HG03432 (cell line): Measurements from ENCODE around the gene DOCK6.

Experiments
- ATAC-seq: cut with Tn5 transposase; IDR thresholded peaks from one replicate; pipeline ENCODE4 v1.9.1; 2021; ENCODE audit warnings: mild to moderate bottlenecking, moderate library complexity; ENCODE audit not compliant: unreplicated experiment

The DOCK6 gene

DNA sequence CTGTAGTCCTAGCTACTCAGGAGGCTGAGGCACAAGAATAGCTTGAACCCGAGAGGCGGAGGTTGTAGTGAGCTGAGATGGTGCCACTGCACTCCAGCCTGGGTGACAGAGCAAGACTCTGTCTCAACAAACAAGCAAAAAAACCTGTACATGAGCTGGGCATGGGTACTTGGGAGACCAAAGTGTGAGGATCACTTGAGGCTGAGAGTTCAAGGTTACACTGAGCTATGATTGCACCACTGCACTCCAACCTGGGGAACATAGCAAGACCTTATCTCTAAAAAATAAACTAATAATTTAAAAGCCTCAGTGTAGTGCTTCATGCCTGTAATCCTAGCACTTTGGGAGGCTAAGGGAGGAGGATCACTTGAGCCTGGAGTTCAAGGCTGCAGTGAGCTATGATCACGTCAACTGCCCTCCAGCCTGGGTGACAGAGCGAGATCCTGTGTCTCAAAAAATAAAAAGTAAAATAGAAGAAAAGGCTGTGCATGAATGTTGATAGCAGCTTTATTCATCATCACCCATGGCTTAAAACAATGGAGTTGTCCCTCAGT is 12.3 kb upstream of the DOCK6 start:
- ATAC-seq, result no peak

DNA sequence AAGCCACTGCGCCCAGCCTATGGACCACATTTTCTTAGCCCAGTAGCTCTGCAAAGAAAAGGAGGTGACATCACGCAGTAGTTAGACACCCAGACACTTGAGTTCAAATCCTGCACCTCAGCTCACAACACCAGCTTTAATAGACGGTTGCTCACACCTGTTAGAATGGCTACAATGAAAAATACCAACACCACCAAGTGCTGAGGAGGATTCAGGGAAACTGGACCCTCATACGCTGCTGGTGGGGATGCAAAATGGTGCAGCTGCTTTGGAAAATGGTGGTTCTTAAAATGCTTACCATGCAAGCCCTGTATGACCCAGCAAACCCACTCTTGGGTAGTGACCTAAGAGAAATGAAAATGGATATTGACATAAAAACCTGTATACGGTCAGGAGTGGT is 11.7 kb upstream of the DOCK6 start:
- ATAC-seq, result no peak

DNA sequence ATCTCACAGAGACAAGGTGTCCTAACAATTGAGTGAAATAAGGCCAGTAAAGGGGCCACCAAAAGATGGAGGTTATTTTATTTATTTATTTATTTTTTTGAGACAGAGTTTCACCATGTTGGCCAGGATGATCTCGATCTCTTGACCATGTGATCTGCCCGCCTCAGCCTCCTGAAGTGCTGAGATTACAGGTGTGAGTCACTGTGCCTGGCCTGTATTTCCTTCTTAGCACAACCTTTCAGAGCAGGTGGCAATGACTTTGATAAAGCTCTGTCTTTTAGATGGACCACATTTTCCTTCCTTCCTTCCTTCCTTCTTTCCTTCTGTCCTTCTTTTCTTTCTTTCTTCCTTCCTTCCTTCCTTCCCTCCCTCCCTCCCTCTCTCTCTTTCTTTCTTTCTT is 11.0 kb upstream of the DOCK6 start:
- no peak for ATAC-seq

DNA sequence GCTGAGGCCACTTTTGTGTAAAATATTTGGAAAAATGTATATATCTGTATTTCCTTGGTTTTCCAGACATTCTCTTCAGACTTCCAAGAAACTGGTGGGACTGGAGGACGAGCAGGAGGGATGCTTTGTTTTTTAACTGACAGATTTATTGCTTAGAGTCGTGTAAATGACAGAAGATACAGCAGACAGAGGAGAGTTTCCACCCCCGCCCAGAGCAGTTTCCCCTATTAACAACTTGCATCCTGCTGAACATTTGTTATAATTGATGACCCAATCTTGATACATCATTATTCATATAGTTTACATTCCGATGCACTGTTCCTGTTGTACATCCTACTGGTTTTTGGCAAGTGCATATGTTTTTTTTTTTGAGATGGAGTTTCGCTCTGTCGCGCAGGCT is 7.1 kb upstream of the DOCK6 start:
- no peak for ATAC-seq

DNA sequence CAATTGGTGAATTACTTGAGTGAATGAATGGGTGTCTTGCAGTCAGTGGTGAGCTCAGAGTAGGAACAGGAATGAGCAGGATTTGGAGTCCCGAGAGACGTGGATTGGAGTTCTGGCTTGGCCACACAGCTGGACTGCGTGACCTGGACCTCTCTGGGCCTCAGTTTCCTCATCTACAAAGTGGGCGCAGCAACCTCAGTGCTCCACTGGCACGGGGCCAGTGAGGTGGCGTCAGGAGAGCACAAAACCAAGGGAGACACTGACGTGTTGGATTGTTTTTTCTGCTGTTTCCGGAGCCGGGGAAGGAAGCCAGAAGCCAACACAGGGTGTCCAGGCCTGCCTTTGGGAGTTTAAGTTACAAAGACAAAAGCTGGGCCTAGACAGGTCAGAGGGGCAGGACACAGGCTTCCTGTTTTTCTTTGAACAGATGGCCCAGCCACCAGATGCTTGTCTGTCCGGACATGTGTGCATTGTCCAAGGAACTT is 6.5 kb upstream of the DOCK6 start:
- ATAC-seq, result no peak

DNA sequence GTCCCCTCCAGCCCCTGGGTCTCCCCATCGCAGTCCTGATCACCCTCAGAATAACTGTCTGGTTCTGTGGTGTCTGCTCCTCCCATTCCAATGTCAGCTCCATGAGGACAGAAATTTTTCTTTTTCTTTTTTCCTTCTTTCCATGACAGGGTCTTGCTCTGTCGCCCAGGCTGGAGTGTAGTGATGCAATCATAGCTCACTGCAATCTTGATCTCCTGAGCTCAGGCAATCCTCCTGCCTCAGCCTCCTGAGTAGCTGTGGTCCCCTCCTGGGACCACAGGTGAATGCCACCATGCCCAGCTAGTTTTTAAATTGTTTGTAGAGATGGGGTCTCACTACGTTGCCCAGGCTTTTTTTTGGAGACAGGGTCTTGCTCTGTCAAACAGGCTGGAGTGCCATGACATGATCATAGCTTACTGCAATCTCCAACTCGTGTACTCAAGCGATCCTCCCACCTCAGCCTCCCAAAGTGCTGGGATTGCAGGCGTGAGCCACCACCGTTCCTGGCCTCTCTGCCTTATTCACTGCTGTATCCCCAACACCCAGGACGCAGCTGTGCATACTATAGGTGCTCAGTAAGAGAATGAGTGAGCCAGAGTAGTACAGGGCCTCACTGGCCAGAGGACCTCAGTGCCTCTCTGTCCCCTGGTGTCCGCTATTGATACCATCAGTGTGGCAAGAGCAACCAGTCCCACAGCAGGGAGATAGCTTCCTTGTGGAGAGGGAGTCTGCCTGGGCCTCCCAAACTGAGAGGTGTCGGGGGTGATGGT is 5.2 kb upstream of the DOCK6 start:
- ATAC-seq, result no peak

DNA sequence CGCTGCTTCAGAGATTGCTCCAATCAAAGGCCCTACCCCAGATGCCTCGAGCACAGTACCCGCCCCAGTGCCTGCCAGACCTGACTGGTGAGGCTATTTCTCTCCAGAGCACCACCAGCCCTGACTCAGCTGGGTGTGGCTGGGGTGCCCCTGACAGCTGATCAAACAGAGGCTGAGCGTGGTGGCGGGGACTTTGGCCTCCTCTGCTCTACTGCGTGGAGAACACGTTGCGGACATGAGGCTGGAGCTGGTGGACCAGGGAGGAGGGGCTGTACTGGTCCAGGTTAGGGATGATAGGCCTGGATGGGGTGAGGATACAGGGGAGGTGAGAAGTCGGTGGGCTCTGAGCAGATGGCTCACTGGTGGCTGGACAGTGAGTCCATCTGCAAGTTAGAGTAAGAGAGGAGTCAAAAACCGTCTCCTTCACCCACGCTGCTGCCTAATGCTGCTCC is 3.5 kb upstream of the DOCK6 start:
- ATAC-seq, result no peak

DNA sequence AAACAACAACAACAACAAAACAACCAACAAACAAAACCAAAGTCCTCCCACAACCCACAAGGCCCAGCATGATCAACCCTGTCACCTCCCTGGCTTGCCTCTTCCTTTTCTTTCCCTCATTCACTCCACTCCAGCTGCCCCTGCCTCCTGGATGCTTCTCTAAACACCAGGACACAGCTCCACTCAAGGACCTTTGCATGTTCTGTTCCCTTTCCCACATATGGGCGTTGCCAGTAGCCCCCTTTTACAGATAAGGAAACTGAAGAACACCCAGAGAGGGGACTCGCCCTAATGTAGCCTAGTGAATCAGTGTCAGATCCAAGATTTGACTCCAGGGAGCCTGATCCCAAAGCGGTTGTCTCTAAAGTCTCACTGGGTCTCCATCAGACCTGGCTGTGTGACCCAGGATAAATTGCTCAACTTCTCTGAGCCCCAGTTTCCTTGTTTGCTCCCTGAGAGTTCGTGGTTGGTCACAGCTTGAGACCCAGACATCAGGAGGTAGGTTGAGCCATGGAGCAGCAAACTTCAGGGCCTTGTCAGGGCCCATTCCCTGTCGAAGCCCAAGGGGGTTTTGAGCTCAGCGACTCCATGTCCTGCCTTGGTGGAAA is 3.0 kb upstream of the DOCK6 start:
- ATAC-seq, result no peak

DNA sequence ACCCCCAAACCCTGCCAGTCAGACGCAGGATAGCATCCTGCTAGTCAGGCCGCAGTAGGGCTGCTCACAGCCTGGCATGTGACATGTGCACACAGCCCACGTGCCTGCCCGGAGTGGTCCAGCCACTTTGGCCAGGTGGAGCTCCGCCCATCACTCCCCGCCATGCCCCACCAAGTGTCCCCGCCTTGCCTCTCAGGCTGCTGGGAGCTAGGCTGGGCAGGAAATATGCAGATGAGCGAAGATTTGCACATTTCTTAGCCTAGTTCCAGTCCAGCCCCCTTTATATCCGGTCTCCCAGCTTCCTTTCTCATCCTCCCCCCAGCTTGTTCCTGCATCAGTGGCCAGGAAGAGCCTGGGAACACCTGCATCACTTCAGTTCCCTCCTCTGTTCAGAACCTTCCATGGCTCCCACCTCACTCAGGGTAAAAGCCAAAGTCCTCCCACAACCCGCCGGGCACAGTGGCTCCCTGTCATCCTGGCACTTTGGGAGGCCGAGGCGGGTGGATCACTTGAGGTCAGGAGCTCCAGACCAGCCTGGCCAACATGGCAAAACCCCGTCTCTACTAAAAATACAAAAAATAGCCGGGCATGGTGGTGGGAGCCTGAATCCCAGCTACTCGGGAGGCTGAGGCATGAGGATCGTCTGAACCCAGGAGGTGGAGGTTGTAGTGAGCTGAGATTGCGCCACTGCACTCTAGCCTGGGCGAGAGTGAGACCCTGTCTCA is 2.3 kb upstream of the DOCK6 start:
- no peak for ATAC-seq

DNA sequence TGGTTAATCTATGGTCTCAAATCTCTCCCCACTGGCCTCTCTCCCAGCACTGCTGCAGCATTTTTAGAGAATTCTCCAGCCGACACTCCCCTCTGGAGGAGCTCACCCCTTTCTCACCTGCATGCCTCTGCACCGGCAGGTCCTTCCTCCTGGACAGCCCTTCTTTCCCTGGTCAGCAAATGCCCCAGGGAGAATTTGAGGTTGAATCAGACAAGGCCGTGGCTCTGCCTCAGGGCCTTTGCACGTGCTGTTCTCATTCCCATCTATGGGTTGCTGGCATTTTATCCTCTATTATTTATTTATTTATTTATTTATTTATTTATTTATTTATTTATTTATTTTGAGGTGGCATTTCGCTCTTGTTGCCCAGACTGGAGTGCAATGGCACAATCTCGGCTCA is 1.4 kb upstream of the DOCK6 start:
- no peak for ATAC-seq

DNA sequence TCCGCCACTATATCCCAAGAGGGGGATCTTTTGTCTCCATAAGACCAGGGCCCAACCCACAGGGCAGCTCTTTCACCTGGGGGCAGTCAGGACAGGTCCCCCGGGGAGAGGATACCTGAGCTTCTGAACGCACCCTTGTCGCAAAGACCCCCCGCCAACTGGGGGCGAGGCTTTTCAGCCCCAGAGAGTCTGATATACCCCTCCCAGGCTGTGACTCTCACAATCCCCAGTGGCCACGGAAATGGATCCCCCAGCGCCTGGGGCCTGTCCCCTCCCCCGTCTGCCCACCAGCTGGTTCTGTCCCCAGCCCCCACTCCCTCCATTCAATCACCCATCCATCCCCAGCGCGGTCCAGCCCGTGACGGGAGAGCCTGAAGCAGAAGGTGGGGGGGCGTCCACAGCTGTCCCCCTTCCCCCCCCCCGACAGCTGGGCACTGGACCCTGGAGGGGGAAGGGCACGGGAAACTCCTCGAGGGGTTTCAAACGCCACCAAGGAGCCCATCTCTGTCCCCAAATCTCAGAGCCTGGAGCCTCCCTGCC is 823 bp downstream of the DOCK6 start:
- ATAC-seq, result no peak

DNA sequence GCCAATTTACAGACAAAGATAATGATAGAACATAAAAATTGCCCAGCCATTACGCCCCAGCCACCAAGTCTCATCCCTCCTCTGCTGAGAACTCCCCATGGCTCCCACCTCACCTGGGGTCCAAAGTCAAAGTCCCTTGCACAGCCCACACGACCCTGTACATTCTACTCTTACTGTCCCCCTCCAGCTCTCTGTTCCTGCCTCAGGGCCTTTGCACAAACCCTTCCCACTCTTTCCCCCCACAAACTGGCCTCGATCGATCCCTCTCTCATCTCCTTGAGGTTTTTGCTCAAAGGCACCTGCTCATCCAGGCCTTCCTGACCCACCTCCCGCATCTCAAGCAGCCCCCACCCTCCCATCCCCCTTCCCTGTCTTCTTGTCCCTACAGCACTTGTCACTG is 1.3 kb downstream of the DOCK6 start:
- ATAC-seq, result no peak

DNA sequence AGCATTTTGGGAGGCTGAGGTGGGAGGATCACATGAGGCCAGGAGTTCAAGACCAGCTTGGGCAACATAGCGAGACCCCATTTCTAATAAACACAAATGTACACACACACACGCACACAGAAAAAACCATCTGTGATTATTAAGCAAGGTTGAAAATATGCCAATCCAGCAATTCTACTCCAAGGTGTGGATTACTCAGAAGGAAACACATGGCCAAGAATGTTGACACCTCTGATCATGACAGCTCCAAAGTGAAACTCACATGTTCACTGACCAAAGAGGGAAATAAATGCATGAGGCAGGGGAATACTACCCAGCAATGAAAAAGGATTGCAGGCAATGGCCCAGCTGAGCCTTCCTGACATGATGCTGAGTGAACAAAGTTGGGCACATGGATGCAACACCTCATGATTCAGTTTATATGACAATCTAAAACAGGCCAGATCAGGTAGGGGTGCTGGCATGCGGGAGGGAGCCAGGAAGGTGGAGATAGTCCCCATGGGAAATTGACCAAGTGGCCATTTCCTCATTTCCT is 4.4 kb downstream of the DOCK6 start:
- ATAC-seq, result no peak

DNA sequence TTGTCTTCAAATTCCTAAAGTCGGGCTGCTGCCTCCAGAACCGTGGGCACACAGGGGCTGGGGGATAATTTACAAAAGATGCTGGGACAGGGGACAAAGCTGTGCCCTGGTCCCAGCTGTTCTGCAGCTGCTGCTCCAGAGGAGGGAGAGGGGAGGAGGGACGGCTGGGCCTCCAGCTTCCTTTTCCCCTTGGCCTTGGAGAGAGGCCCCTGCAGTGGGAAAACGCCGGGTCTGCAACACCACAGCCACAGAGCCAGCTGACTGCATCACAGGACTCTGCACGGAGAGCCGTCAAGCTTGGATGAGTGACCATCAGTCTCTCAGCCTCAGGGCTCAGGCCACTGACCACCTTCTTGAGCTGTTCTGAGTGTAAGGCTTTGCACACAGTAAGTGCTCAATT is 6.1 kb downstream of the DOCK6 start:
- no peak for ATAC-seq

DNA sequence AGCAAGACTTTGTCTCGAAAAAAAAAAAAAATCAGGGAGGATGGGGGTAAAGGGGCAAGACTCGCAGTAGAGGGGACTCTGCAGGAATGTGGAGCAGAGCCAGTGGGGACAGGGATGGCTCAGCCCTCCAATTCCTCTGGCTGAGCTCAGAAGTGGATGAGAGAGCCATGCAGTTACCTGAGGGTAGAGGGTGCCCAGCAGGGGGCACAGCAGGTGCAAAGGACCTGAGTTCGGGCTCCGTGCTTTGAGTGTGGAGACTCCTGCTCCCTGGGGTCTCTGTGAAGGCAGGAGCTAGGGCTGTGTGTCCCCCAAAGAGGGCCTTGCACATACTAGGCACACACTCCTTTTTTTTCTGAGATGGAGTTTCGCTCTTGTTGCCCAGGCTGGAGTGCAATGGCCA is 7.7 kb downstream of the DOCK6 start:
- ATAC-seq, result no peak

DNA sequence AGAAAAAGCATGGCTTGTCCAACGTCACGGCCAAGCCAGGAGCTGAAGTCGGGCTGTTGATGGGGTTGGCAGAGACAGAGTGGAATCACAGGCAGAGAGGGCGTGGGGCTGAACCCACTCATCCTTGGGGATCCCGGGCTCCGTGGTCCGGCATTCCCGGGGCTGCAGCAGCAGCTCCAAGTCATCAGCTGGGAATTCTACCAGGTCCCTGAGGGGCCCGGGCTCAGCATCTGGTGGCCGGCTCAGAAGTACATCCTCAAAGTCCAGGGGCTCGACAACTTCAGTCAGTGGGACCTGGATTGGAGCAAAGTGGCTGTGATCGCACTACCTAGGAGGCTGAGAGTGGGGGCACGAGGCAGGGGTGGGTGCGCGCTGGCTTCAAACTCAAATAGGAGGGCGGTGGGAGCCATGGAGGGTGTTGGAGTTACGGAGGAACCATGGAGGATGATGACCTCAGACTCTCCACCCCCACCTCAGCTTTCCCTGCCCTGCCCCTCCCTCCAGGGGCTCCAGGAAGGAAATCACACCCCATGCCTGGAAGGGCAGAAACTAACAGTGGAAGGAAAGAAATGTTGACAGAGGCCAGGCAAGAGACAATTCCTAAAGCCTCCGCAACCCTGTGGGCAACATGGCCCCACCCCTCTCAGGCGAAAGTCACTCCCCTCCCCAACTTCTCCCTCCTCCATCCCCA is 9.5 kb downstream of the DOCK6 start:
- ATAC-seq, result no peak

DNA sequence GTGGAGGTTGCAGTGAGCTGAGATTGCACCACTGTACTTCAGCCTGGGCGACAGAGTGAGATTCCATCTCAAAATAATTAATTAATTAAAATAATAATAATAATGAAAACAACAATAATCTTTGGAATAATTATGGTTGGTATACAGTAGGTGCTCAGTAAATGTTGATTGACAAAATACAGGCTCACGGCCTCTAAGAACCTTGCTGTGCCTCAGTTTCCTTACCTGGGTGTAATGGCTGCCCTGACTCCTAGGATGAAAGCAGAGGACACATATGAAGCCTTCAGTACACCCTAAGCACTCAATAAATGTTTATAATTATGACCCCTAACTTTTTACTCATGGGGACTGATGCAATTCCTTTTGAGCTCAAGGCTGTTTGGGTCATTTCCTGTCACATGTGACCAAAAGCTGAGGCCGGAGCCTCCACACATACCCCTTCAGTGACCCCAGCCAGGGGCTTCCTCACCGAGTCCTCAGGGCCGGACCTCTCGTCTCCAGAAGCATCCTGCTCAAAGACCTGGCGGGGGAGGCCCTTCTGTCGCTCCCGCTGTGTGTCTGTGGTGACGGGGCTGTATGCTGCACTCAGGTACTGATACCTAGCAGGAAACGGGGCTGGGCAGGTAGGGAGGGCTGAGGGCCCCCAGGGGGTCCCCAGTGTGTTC is 10.5 kb downstream of the DOCK6 start:
- no peak for ATAC-seq

DNA sequence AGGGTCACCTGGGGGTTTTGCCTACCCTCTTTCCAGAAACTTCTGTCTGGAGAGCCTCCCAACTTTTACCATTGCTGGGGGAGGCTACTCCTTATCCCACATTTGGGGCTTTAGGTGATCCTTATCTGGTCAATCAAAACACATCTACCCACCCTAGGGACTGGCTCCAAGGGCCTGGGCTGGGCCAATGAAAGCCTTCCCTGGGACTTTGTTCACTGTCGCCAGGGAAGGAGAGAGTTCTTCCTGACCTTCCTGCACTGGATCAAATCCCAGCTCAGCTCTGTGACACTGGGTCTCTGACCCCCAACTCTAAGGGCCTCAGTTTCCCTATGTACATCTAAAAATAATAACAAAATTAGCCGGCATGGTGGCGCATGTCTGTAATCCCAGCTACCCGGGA is 11.1 kb downstream of the DOCK6 start:
- no peak for ATAC-seq

DNA sequence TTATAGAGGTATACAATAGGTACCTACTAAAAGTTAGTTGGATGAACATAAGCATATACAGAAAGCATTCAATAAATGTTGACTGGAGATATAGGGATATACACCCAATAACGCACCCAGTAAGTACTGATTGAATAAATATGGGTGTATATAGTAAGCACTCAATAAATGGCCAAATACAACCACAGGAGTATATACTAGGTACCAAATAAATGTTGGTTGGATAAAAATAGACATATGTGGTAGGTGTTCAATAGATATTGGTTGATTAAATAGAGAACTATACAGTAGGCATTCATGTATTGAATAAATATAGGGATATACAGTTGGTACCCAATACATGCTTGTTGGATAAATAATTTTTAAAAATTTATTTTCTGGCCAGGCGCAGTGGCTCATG is 13.5 kb downstream of the DOCK6 start:
- no peak for ATAC-seq

DNA sequence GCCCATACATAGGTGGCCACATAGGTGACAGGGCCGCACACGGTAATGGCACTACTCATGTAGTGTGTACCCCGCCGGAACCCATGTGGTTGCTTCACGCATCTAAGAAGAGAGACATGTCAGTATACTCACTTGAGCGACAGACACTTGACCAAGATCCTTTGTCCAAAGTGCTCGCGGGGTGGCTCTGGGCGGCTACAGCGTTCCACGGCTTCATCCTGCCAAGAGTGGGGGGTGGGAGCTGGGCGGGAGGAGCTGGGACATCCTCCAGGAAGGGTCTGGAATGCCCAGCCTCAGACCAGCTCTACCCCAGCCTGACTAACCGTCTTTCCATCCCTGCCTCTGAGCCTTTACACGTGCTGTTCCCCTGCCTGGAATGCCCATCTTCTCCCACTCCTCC is 14.4 kb downstream of the DOCK6 start:
- no peak for ATAC-seq
